WTC11 (cell line): ENCODE data around the gene MICAL2. TPM values are rescaled to one million over a fixed set of nuclear protein-coding genes. Genes with fewer than 3 reads are reported as not detected.

Experiments
- ATAC-seq: fragments of 200-7000 bp; cut with Tn5 transposase; 2 replicates; pipeline ENCODE4 v1.10.0; 2021; ENCODE audit warnings: mild to moderate bottlenecking, moderate library complexity
- CTCF ChIA-PET: fragments of 300-600 bp; sonication (Branson Sonifier 250); formaldehyde crosslinking; loops from one replicate; lab custom pipeline; 2021; ENCODE audit warnings: antibody characterized with exemption; lab: Charles Lee
- POLR2A ChIA-PET: fragments of 350-600 bp; sonication (Branson Sonifier 250); formaldehyde crosslinking; loops from one replicate; lab custom pipeline; 2021; ENCODE audit warnings: antibody characterized with exemption; lab: Charles Lee
- DNase-seq: peaks from one replicate; pipeline ENCODE4 v3.0.0; 2021; ENCODE audit warnings: low spot score
- H3K27ac Mint-ChIP-seq: 2 replicates; pipeline ENCODE4 v1.8.0; 2021; ENCODE audit warnings: mixed read lengths
- H3K27me3 Mint-ChIP-seq: 2 replicates; pipeline ENCODE4 v1.8.0; 2021; ENCODE audit warnings: low read depth, mild to moderate bottlenecking, moderate library complexity, mixed read lengths
- H3K36me3 Mint-ChIP-seq: 2 replicates; pipeline ENCODE4 v1.8.0; 2021; ENCODE audit warnings: mixed read lengths
- H3K4me1 Mint-ChIP-seq: 2 replicates; pipeline ENCODE4 v1.8.0; 2022; ENCODE audit warnings: mixed read lengths
- H3K4me3 Mint-ChIP-seq: 2 replicates; pipeline ENCODE4 v1.8.0; 2021; ENCODE audit warnings: mild to moderate bottlenecking, moderate library complexity, mixed read lengths
- H3K9me3 Mint-ChIP-seq: 2 replicates; pipeline ENCODE4 v1.8.0; 2021; ENCODE audit warnings: mixed read lengths
- ATF2 ChIP-seq: sonication (generic); formaldehyde crosslinking; IDR thresholded peaks from 2 replicates; pipeline ENCODE4 v1.8.1; 2022; ENCODE audit warnings: low read depth, missing genetic modification reagents, borderline replicate concordance
- CDX4 ChIP-seq: fragments of 250-450 bp; sonication (Bioruptor Pico); IDR thresholded peaks from 2 replicates; pipeline ENCODE4 v1.9.0; 2021; ENCODE audit warnings: moderate library complexity, mild to moderate bottlenecking, inconsistent platforms, borderline replicate concordance
- CREM ChIP-seq: sonication (generic); formaldehyde crosslinking; IDR thresholded peaks from 2 replicates; pipeline ENCODE4 v1.8.1; 2022; ENCODE audit warnings: mild to moderate bottlenecking, missing genetic modification reagents, moderate library complexity
- ESRRA ChIP-seq: sonication (generic); formaldehyde crosslinking; IDR thresholded peaks from 2 replicates; pipeline ENCODE4 v1.8.1; 2022; ENCODE audit warnings: mild to moderate bottlenecking, missing genetic modification reagents, borderline replicate concordance
- HMGXB4 ChIP-seq: sonication (generic); formaldehyde crosslinking; IDR thresholded peaks from 2 replicates; pipeline ENCODE4 v1.8.1; 2023; ENCODE audit warnings: mild to moderate bottlenecking, moderate library complexity, missing genetic modification reagents
- KAT7 ChIP-seq: sonication (generic); formaldehyde crosslinking; IDR thresholded peaks from 2 replicates; pipeline ENCODE4 v1.8.1; 2023; ENCODE audit warnings: missing genetic modification reagents, mild to moderate bottlenecking, borderline replicate concordance
- NFYB ChIP-seq: sonication (generic); formaldehyde crosslinking; conservative IDR thresholded peaks from 2 replicates; pipeline ENCODE4 v1.8.0; 2022; ENCODE audit warnings: low read depth, missing genetic modification reagents
- NR1H2 ChIP-seq: sonication (generic); formaldehyde crosslinking; IDR thresholded peaks from 2 replicates; pipeline ENCODE4 v1.9.0; 2021; ENCODE audit warnings: mild to moderate bottlenecking, moderate library complexity, missing genetic modification reagents
- NR2C2 ChIP-seq: sonication (generic); formaldehyde crosslinking; IDR thresholded peaks from 2 replicates; pipeline ENCODE4 v1.8.0; 2022; ENCODE audit warnings: mild to moderate bottlenecking, missing genetic modification reagents
- NR3C1 ChIP-seq: sonication (generic); formaldehyde crosslinking; conservative IDR thresholded peaks from 2 replicates; pipeline ENCODE4 v1.8.1; 2023; ENCODE audit warnings: low read depth, mild to moderate bottlenecking, missing genetic modification reagents
- PREB ChIP-seq: sonication (generic); formaldehyde crosslinking; IDR thresholded peaks from 2 replicates; pipeline ENCODE4 v1.8.1; 2022; ENCODE audit warnings: mild to moderate bottlenecking, missing genetic modification reagents, moderate library complexity, borderline replicate concordance
- SMAD3 ChIP-seq: sonication (generic); formaldehyde crosslinking; IDR thresholded peaks from 2 replicates; pipeline ENCODE4 v1.8.0; 2022; ENCODE audit warnings: missing genetic modification reagents, mild to moderate bottlenecking, borderline replicate concordance
- SMAD4 ChIP-seq: sonication (generic); formaldehyde crosslinking; IDR thresholded peaks from 2 replicates; pipeline ENCODE4 v1.8.0; 2022; ENCODE audit warnings: mild to moderate bottlenecking, missing genetic modification reagents
- SOX15 ChIP-seq: fragments of 250-450 bp; sonication (Bioruptor Pico); IDR thresholded peaks from 2 replicates; pipeline ENCODE4 v1.9.0; 2021; ENCODE audit warnings: mild to moderate bottlenecking
- SP1 ChIP-seq: sonication (generic); formaldehyde crosslinking; conservative IDR thresholded peaks from 2 replicates; pipeline ENCODE4 v1.8.1; 2022; ENCODE audit warnings: missing genetic modification reagents
- TCF7 ChIP-seq: sonication (generic); formaldehyde crosslinking; IDR thresholded peaks from 2 replicates; pipeline ENCODE4 v1.8.0; 2022; ENCODE audit warnings: mild to moderate bottlenecking, low read depth, missing genetic modification reagents, moderate library complexity
- TEAD4 ChIP-seq: sonication (generic); formaldehyde crosslinking; IDR thresholded peaks from 2 replicates; pipeline ENCODE4 v1.8.0; 2022; ENCODE audit warnings: mild to moderate bottlenecking, missing genetic modification reagents
- USF1 ChIP-seq: sonication (generic); formaldehyde crosslinking; IDR thresholded peaks from 2 replicates; pipeline ENCODE4 v1.8.0; 2022; ENCODE audit warnings: mild to moderate bottlenecking, missing genetic modification reagents
- USF2 ChIP-seq: sonication (generic); formaldehyde crosslinking; IDR thresholded peaks from 2 replicates; pipeline ENCODE4 v1.8.1; 2023; ENCODE audit warnings: mild to moderate bottlenecking, missing genetic modification reagents, moderate library complexity
- ZNF281 ChIP-seq: sonication (generic); formaldehyde crosslinking; IDR thresholded peaks from 2 replicates; pipeline ENCODE4 v1.8.0; 2023; ENCODE audit warnings: mild to moderate bottlenecking, missing genetic modification reagents
- ZNF671 ChIP-seq: fragments of 250-450 bp; sonication (Bioruptor Pico); IDR thresholded peaks from 2 replicates; pipeline ENCODE4 v1.8.0; 2021; ENCODE audit warnings: mild to moderate bottlenecking
- ZSCAN18 ChIP-seq: fragments of 250-450 bp; sonication (Bioruptor Pico); IDR thresholded peaks from 2 replicates; pipeline ENCODE4 v2.1.2; 2022; ENCODE audit warnings: mild to moderate bottlenecking, moderate library complexity
- total RNA-seq: library from RNA; stranded (reverse); gene quantifications from 3 replicates; pipeline ENCODE4 v1.2.3, GENCODE V29; 2021

The MICAL2 gene
- total RNA-seq, 1 experiment from 2014 or later: 3.1 TPM

- CTCF ChIA-PET: interaction anchor here (1.0 to 1.5 kb wide), 2 partner anchors 21 to 215 kb away, joined by 3 to 4 read pairs; no protein-coding TSS in a partner anchor
- Mint-ChIP-seq H3K27me3 (no peaks in the 10 kb centered on the region; the same call in 1 of the 2 replicates), H3K4me3 (no peak overlapping the region), H3K36me3 (no peaks in the 10 kb centered on the region), H3K4me1 (peaks cover 4% of the 10 kb centered on the region), H3K27ac (no peak overlapping the region), H3K9me3 (no peaks in the 10 kb centered on the region)
- ATAC-seq (no peak), DNase-seq (no peak)
- TF ChIP-seq TCF7: no peak
- TF ChIP-seq SMAD3 (CRISPR knock-in tag): no peak
- no peak for TF ChIP-seq CDX4 (CRISPR knock-in tag)
- TF ChIP-seq ZNF281 (CRISPR knock-in tag): no peak
- TF ChIP-seq SP1: no peak
- TF ChIP-seq PREB (CRISPR knock-in tag): no peak
- no peak for TF ChIP-seq KAT7 (CRISPR knock-in tag)
- TF ChIP-seq ZNF671: no peak
- no peak for TF ChIP-seq NR2C2
- TF ChIP-seq NR3C1 (CRISPR knock-in tag): no peak
- POLR2A ChIA-PET: no interaction called here
Observed at GRCh38 chr11:12259956-12260355, 149.6 kb downstream of the MICAL2 start.

- H3K9me3 Mint-ChIP-seq: no peaks in the 10 kb centered on the region
- H3K4me1 Mint-ChIP-seq: peaks cover 6% of the 10 kb centered on the region
- DNase-seq: no peak
- POLR2A ChIA-PET: no interaction called here
- CTCF ChIA-PET: interaction anchor here (1.0 to 1.5 kb wide), 3 partner anchors 21 to 294 kb away, joined by 3 to 4 read pairs (median 3); no protein-coding TSS in a partner anchor
- no peaks in the 10 kb centered on the region; the same call in 1 of the 2 replicates for H3K27me3 Mint-ChIP-seq
- H3K27ac Mint-ChIP-seq: no peak overlapping the region
- H3K36me3 Mint-ChIP-seq: no peaks in the 10 kb centered on the region
- H3K4me3 Mint-ChIP-seq: no peak overlapping the region
- no peak for ATAC-seq
- TF ChIP-seq HMGXB4 (CRISPR knock-in tag) (no peak), ESRRA (CRISPR knock-in tag) (no peak), USF1 (CRISPR knock-in tag) (no peak), NR3C1 (CRISPR knock-in tag) (no peak), TEAD4 (CRISPR knock-in tag) (no peak), NFYB (CRISPR knock-in tag) (no peak), CDX4 (CRISPR knock-in tag) (no peak), SOX15 (CRISPR knock-in tag) (no peak), USF2 (CRISPR knock-in tag) (no peak), ZSCAN18 (no peak), SMAD4 (CRISPR knock-in tag) (no peak), ATF2 (no peak), NR1H2 (CRISPR knock-in tag) (no peak), CREM (no peak), TCF7 (no peak)
Observed at GRCh38 chr11:12260731-12261521, 150.5 kb downstream of the MICAL2 start.
